ENCODE data around the gene TAF1B.

Gene TAF1B

DNA sequence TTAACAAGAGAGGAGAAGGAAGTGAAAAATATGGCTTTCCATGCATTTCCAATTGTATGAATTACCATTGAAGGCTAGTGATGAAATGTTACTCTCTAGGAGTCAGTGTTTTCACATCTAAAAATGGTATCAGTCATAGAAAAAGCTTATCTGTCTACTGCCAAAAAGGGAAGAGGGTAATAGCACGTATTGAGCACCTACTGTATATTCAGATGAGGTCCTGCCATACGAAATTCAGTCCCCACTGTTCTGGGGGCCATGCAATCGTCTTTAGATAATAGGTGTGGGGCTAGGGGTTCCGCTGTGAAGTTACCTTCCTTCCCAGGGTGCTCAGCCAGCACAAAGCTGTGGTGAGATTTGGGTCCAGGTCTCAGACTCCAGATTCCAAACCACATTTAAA lies 94.0 kb downstream of the TAF1B start:
- Histone ChIP-seq H3K4me1 (ENCODE audit: insufficient read depth, low read length, severe bottlenecking) (no peaks in the 10 kb centered on the region), H3K27ac (ENCODE audit: low read depth, low read length, poor library complexity, severe bottlenecking) (no peak overlapping the region), H3K4me2 (ENCODE audit: low read length) (no peak overlapping the region), H3F3A (ENCODE audit: insufficient read depth, low read length) (no peaks in the 10 kb centered on the region), H3K79me2 (ENCODE audit: insufficient read depth, low read length) (no peaks in the 10 kb centered on the region), H4K20me1 (ENCODE audit: insufficient read depth, low read length) (no peaks in the 10 kb centered on the region), H3K9ac (ENCODE audit: low read length) (no peak overlapping the region), H3K4me3 (ENCODE audit: low read depth, low read length, poor library complexity, severe bottlenecking) (no peak overlapping the region), H3K9me3 (ENCODE audit: low read length) (no peaks in the 10 kb centered on the region), H3K27me3 (ENCODE audit: insufficient read depth, low read length) (0 out of 2 replicates have a peak, but pooled peaks cover 3% of the 10 kb centered on the region), H3K36me3 (ENCODE audit: insufficient read depth, low read length) (peaks cover 22% of the 10 kb centered on the region), H3K9me2 (ENCODE audit: low read depth, low read length) (no peaks in the 10 kb centered on the region), H2AFZ (ENCODE audit: low read length) (no peak overlapping the region)
- TF ChIP-seq EZH2 (IDR thresholded peaks at IDR 0.05; ENCODE audit: borderline replicate concordance, low read length) = no peak
- TF ChIP-seq, protein P1, sequence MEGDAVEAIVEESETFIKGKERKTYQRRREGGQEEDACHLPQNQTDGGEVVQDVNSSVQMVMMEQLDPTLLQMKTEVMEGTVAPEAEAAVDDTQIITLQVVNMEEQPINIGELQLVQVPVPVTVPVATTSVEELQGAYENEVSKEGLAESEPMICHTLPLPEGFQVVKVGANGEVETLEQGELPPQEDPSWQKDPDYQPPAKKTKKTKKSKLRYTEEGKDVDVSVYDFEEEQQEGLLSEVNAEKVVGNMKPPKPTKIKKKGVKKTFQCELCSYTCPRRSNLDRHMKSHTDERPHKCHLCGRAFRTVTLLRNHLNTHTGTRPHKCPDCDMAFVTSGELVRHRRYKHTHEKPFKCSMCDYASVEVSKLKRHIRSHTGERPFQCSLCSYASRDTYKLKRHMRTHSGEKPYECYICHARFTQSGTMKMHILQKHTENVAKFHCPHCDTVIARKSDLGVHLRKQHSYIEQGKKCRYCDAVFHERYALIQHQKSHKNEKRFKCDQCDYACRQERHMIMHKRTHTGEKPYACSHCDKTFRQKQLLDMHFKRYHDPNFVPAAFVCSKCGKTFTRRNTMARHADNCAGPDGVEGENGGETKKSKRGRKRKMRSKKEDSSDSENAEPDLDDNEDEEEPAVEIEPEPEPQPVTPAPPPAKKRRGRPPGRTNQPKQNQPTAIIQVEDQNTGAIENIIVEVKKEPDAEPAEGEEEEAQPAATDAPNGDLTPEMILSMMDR (IDR thresholded peaks at IDR 0.05; ENCODE audit: low read length) = no peak

DNA sequence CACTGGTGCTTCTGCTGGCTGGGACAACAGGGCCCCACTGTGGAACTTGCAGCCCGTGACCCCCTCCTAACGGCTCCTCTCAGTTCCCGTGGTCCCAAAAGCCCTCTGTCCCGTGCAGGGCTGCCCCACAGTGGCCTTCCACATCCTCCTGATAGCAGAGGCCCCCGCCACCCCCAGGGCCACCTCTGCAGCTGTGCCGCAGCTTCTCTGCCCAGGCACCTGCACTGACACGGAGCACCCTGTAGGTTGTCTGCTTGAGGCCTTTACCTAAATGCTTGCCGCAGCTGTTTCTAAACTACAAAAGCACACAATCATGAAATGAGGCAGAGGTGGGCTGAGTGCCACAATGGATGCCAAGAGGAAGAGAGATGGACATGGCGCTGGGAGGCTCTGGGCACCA lies 94.7 kb downstream of the TAF1B start:
- no peak overlapping the region for H2AFZ ChIP-seq (ENCODE audit: low read length)
- H3K9ac ChIP-seq (ENCODE audit: low read length) = no peak overlapping the region
- no peaks in the 10 kb centered on the region for H3K9me2 ChIP-seq (ENCODE audit: low read depth, low read length)
- H3K36me3 ChIP-seq (ENCODE audit: insufficient read depth, low read length) = peaks cover 19% of the 10 kb centered on the region
- no peaks in the 10 kb centered on the region for H3K79me2 ChIP-seq (ENCODE audit: insufficient read depth, low read length)
- H3K9me3 ChIP-seq (ENCODE audit: low read length) = no peaks in the 10 kb centered on the region
- H3K4me1 ChIP-seq (ENCODE audit: insufficient read depth, low read length, severe bottlenecking) = no peaks in the 10 kb centered on the region
- no peak overlapping the region for H3K27ac ChIP-seq (ENCODE audit: low read depth, low read length, poor library complexity, severe bottlenecking)
- H4K20me1 ChIP-seq (ENCODE audit: insufficient read depth, low read length) = no peaks in the 10 kb centered on the region
- H3F3A ChIP-seq (ENCODE audit: insufficient read depth, low read length) = no peaks in the 10 kb centered on the region
- no peak overlapping the region for H3K4me3 ChIP-seq (ENCODE audit: low read depth, low read length, poor library complexity, severe bottlenecking)
- TF ChIP-seq, protein P1 (IDR thresholded peaks at IDR 0.05; ENCODE audit: low read length) = no peak
- no peak for TF ChIP-seq EZH2 (IDR thresholded peaks at IDR 0.05; ENCODE audit: borderline replicate concordance, low read length)
- H3K27me3 ChIP-seq (ENCODE audit: insufficient read depth, low read length) = 0 out of 2 replicates have a peak, but pooled peaks cover 3% of the 10 kb centered on the region
- H3K4me2 ChIP-seq (ENCODE audit: low read length) = no peak overlapping the region

DNA sequence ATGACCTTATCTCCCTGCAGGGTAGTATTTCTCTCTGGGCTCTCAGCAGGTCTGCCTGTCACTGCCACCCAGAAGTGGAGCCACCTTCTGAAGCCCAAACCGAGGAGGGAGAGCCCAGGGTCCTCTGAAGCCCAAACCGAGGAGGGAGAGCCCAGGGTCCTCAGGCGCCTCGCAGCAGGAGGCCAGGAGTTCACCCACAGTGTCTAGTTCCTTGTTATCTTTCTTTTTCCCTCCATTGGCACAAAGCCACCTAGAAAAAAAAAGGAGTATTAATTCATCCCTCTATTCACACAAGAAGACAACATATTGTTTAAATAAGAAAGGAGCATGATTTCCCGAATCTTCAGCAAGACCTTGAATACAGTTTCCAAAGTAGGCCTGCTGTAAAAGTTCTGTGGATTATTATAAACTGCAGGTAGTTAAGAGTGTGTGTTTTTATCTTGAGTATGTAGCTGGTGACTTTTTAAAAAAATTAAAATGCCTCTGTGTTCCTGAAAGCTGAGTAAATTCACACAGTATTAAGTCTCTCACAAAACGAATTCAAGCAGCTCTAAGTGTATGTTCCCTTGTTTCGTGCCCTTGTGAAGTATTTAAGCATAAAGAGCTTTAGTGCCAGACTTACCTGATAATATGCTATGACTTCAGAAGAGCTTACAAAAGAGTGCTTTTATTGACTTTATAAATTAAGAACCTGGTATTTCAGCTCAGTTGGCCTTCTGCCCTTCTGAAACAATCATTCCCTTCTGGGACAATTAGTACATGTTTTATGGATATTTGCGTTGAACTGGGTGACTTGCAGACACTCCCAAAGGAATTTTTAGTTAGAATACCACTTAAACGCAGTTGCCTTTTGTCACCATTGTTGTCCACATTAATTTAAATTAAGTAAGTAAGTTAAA lies 96.6 kb downstream of the TAF1B start:
- Histone ChIP-seq H3K4me2 (ENCODE audit: low read length) (no peak overlapping the region), H3K27me3 (ENCODE audit: insufficient read depth, low read length) (0 out of 2 replicates have a peak, but pooled peaks cover 3% of the 10 kb centered on the region), H3K36me3 (ENCODE audit: insufficient read depth, low read length) (peaks cover 6% of the 10 kb centered on the region), H3K9me2 (ENCODE audit: low read depth, low read length) (no peaks in the 10 kb centered on the region), H4K20me1 (ENCODE audit: insufficient read depth, low read length) (no peaks in the 10 kb centered on the region), H3K79me2 (ENCODE audit: insufficient read depth, low read length) (no peaks in the 10 kb centered on the region), H2AFZ (ENCODE audit: low read length) (no peak overlapping the region), H3K27ac (ENCODE audit: low read depth, low read length, poor library complexity, severe bottlenecking) (no peak overlapping the region), H3K9me3 (ENCODE audit: low read length) (no peaks in the 10 kb centered on the region), H3K4me3 (ENCODE audit: low read depth, low read length, poor library complexity, severe bottlenecking) (no peak overlapping the region), H3K9ac (ENCODE audit: low read length) (no peak overlapping the region), H3K4me1 (ENCODE audit: insufficient read depth, low read length, severe bottlenecking) (no peaks in the 10 kb centered on the region), H3F3A (ENCODE audit: insufficient read depth, low read length) (no peaks in the 10 kb centered on the region)
- no peak for TF ChIP-seq EZH2 (IDR thresholded peaks at IDR 0.05; ENCODE audit: borderline replicate concordance, low read length)
- TF ChIP-seq, protein P1 (IDR thresholded peaks at IDR 0.05; ENCODE audit: low read length) = no peak

Data from OCI-LY1 (cell line).